BE2C (cell line): ENCODE data around the gene NALCN.

Source experiments
- DNase-seq: peaks from one replicate; pipeline ENCODE4 v3.0.0-alpha.2; 2020
- H3K27me3 ChIP-seq: fragments of 250-450 bp; sonication (Bioruptor Pico); 2 replicates; pipeline ENCODE4 v1.5.1; 2020; ENCODE audit warnings: mild to moderate bottlenecking
- H3K36me3 ChIP-seq: fragments of 250-450 bp; sonication (Bioruptor Pico); 2 replicates; pipeline ENCODE4 v1.5.1; 2020; ENCODE audit warnings: mild to moderate bottlenecking
- H3K4me1 ChIP-seq: fragments of 250-450 bp; sonication (Bioruptor Pico); 2 replicates; pipeline ENCODE4 v1.5.1; 2020
- H3K4me3 ChIP-seq: 2 replicates; pipeline ENCODE4 v1.5.1; 2011; ENCODE audit warnings: low read depth, low read length
- H3K9me3 ChIP-seq: fragments of 250-450 bp; sonication (Bioruptor Pico); 2 replicates; pipeline ENCODE4 v1.5.1; 2020
- TF ChIP-seq, protein P1 (sequence below): IDR thresholded peaks from 2 replicates; pipeline ENCODE4 v1.5.1; 2012; ENCODE audit warnings: mild to moderate bottlenecking, low read depth, low read length

Gene NALCN

GRCh38 chr13:101452519-101453485 is 36.5 kb upstream of the NALCN start, which contains the start of gene ITGBL1:
ITGBL1 (plus strand) TSS chr13:101452675; CDS start chr13:101452834, 159 bp downstream.
- TF ChIP-seq, protein P1, sequence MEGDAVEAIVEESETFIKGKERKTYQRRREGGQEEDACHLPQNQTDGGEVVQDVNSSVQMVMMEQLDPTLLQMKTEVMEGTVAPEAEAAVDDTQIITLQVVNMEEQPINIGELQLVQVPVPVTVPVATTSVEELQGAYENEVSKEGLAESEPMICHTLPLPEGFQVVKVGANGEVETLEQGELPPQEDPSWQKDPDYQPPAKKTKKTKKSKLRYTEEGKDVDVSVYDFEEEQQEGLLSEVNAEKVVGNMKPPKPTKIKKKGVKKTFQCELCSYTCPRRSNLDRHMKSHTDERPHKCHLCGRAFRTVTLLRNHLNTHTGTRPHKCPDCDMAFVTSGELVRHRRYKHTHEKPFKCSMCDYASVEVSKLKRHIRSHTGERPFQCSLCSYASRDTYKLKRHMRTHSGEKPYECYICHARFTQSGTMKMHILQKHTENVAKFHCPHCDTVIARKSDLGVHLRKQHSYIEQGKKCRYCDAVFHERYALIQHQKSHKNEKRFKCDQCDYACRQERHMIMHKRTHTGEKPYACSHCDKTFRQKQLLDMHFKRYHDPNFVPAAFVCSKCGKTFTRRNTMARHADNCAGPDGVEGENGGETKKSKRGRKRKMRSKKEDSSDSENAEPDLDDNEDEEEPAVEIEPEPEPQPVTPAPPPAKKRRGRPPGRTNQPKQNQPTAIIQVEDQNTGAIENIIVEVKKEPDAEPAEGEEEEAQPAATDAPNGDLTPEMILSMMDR = no peak
- H3K4me3 ChIP-seq = peak within 1 kb of the TSS; percentile 10; the same call in 1 of the 2 replicates
- DNase-seq = no peak
- no peaks in the 10 kb centered on the region for H3K36me3 ChIP-seq
- H3K4me1 ChIP-seq = no peaks in the 10 kb centered on the region
- no peaks in the 10 kb centered on the region for H3K9me3 ChIP-seq
- H3K27me3 ChIP-seq = peaks cover 19% of the 10 kb centered on the region

DNA sequence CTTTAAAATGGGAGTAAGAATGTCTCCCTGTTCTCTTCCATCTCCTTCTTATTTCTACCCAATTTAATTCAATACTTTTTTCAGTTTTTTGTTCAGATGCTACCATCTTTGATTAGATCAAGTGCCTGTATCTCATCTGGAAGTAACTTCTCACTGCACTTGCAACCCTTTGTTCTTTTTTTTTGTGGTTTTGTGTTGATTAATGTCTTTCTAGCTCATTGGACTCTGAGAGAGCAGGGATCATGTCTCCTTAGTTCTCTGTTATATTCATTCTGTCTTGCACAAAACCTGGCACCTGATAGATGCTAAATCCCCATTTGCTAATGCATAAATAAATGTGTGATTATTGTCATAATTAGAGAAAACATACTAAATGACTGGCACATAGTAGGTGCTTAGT is 35.3 kb upstream of the NALCN start:
- H3K4me1 ChIP-seq = no peaks in the 10 kb centered on the region
- H3K9me3 ChIP-seq = no peaks in the 10 kb centered on the region
- no peaks in the 10 kb centered on the region for H3K36me3 ChIP-seq
- TF ChIP-seq, protein P1 = no peak
- DNase-seq = no peak
- H3K27me3 ChIP-seq = peaks cover 19% of the 10 kb centered on the region
- H3K4me3 ChIP-seq = no peak overlapping the region

DNA sequence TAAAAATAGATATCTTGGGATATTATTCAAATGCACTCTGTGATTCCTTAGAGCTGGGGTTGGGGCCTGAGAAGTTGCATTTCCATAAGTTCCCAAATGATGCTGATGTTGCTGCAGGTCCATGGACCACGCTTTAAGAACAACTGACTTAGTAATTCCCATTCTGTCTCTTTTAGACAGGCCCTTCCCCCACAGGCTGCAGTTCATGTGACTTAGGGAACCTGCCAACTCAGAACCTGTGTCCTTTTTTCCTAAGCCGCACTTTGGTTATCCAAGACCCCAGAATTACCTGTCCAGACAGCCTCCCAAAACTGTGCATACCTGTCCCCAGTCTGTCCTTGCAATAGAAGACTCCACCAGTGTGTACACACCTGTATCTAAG is 34.4 kb upstream of the NALCN start:
- DNase-seq = no peak

DNA sequence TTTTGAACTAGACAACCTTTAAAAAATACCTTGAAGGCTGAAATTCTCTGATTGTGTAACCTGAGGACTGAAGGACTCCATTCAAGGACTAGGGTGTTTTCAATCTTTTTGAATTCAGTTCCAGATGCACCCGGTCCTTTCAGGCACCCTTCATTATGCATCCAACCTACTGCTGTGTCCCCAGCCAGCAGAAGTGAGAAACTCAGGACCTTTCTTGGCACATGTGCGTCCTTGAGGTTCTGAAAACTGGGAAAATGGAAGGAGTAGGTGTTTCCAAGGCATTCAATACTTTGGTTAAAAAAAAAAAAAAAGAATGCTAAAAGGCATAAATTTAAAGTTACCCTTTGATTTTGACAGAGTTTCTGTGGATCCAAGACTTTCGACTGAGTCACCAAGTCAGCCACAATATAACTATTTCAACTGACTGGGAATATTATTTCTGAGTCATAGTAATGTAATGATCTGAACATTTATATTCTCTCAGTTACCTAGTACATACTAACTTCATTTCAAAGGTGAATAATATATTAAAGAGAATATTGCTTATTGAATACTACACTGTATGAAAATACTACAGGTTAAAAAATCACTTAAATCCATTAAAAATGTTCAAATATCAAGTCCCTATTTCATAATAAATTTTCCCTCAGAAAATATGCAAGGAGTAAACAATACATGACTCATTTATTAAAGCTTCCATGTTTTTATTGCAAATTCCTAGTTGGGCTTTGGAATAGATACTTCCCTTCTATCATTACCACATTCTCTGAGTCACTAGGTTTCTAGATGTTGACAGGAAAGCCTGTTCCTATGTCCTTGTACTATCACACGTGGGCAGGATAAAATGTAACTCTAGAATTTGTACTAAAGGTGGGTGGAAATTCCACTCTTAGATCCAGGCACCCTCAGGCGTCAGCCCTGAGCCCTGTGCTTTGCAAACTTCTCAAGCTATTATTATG is 33.8 kb upstream of the NALCN start:
- DNase-seq = no peak
- no peak overlapping the region for H3K4me3 ChIP-seq
- H3K4me1 ChIP-seq = no peaks in the 10 kb centered on the region

More for the DNA sequence above, 34.4 kb upstream of the NALCN start:
- no peaks in the 10 kb centered on the region for H3K9me3 ChIP-seq
- no peak overlapping the region for H3K4me3 ChIP-seq
- no peaks in the 10 kb centered on the region for H3K36me3 ChIP-seq
- TF ChIP-seq, protein P1 = no peak
- H3K27me3 ChIP-seq = peaks cover 19% of the 10 kb centered on the region
- H3K4me1 ChIP-seq = no peaks in the 10 kb centered on the region

DNA sequence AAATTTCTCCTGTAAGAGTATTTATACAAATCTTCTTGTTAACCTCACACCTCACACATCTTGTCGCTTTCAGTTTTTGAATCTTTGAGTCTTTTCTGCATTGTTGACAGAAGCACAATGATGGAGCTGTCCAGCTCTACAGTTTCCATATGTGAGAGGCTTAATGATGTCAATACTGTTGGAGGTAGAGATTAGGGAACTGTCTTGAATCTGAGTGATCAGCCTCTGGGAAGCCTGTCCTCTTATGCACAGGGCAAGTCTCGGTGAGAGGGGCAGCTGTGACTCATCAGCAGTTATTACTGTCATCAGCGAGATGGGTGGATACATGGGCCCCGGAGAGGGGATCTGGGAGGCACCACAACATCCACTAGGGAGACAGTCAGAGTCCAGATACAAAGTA is 31.5 kb upstream of the NALCN start:
- H3K9me3 ChIP-seq = no peaks in the 10 kb centered on the region
- no peak overlapping the region for H3K4me3 ChIP-seq
- no peaks in the 10 kb centered on the region for H3K4me1 ChIP-seq
- H3K27me3 ChIP-seq = peaks cover 10% of the 10 kb centered on the region; the same call in 1 of the 2 replicates
- no peaks in the 10 kb centered on the region for H3K36me3 ChIP-seq
- DNase-seq = no peak
- TF ChIP-seq, protein P1 = no peak

More for the DNA sequence above, 33.8 kb upstream of the NALCN start:
- Histone ChIP-seq H3K9me3 (no peaks in the 10 kb centered on the region), H3K27me3 (peaks cover 19% of the 10 kb centered on the region), H3K36me3 (no peaks in the 10 kb centered on the region)
- TF ChIP-seq, protein P1 = no peak
